ENCODE measurements around the gene DNAH7. TPM values are rescaled to one million over a fixed set of nuclear protein-coding genes. Genes with fewer than 3 reads are reported as not detected.

The DNAH7 gene
- total and polyA plus RNA-seq, 2 of the 4 experiments (the other 2 are of a cell fraction), result 0.22 to 0.36 TPM

DNA sequence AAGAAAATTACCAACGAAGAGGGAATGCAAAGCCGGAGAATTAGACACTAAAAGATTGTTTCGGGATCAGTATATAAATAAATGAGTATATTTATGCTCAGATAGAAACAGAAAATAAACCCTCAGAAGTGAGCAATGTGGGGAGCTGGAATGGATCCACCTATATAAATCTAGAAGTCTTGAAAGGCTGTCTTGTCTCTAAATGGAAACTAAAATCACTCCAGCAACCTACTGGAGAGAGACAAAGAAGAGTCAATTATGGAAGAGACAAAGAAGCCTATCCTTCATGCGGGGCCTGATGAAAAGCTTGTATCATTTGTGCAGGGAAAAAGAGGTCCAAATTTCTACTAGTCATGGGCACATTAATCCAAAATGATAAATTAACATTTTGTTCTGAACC is 158.1 kb downstream of the DNAH7 start:
- no peaks in the 10 kb centered on the region for H3K27me3 ChIP-seq (ENCODE audit: control insufficient read depth, insufficient read depth, low read length)
- H3K27ac ChIP-seq (ENCODE audit: insufficient read depth, low read length), result no peak overlapping the region
- POLR2A ChIA-PET (ENCODE audit: unreplicated experiment), result interaction anchor here (0.6 kb wide), 1 partner anchor 19 kb away, joined by 5 read pairs; no protein-coding TSS in a partner anchor
- intact Hi-C loops (cut with micrococcal nuclease), result no loop called here
- H3K9ac ChIP-seq (ENCODE audit: low read depth, low read length), result no peak overlapping the region
- ATAC-seq (ENCODE audit: low read depth) (no peak), DNase-seq (no peak)
- H3K36me3 ChIP-seq (ENCODE audit: control insufficient read depth, insufficient read depth, low read length), result no peaks in the 10 kb centered on the region
- H3K79me1 ChIP-seq (ENCODE audit: low read depth in 1 of 2, low read length in 2 of 2), result no peaks in the 10 kb centered on the region
- no peak overlapping the region for H4K5ac ChIP-seq (ENCODE audit: low read depth, low read length)
- H2BK5ac ChIP-seq (ENCODE audit: low read depth, low read length, poor library complexity, severe bottlenecking), result no peak overlapping the region
- dilution Hi-C loops (cut with HindIII; ENCODE audit: low sequenced_read_pairs, unreplicated experiment), result no loop called here
- in situ Hi-C loops (cut with MboI; ENCODE audit: low sequenced_read_pairs), result no loop called here
- H3K9me3 ChIP-seq (ENCODE audit: control insufficient read depth, insufficient read depth, low read length), result no peaks in the 10 kb centered on the region
- H2BK20ac ChIP-seq (ENCODE audit: low read depth, low read length), result no peak overlapping the region
- TF ChIP-seq CHD1 (IDR thresholded peaks at IDR 0.05; ENCODE audit: low read depth, low read length), result no peak
- BruUV-seq (replicated peaks), result no TSS peak
- no peak overlapping the region for H2BK120ac ChIP-seq (ENCODE audit: low read depth, low read length)
- H2AK9ac ChIP-seq (replicated peaks; ENCODE audit: low read depth, low read length, poor library complexity), result no peak overlapping the region
- no peak overlapping the region for H4K91ac ChIP-seq (ENCODE audit: insufficient read depth, low read depth, low read length)
- no peaks in the 10 kb centered on the region for H3K9me1 ChIP-seq (ENCODE audit: insufficient read depth, low read length)
- no peak overlapping the region for H3K18ac ChIP-seq (ENCODE audit: low read depth, low read length)
- no peaks in the 10 kb centered on the region for H4K20me1 ChIP-seq (ENCODE audit: insufficient read depth, low read length)
- no peak overlapping the region for H3K4ac ChIP-seq (ENCODE audit: low read depth, low read length)
- CTCF ChIA-PET, result interaction anchor here (0.7 kb wide), 1 partner anchor 59 kb away, joined by 3 read pairs; no protein-coding TSS in a partner anchor
- H3K56ac ChIP-seq (ENCODE audit: extremely low read depth, insufficient read depth, low read length), result no peak overlapping the region
- no peak overlapping the region for H2AFZ ChIP-seq (replicated peaks; ENCODE audit: low read length, poor library complexity)
- no peak overlapping the region for H3K4me2 ChIP-seq (ENCODE audit: low read depth, low read length)
- no peaks in the 10 kb centered on the region for H3K4me1 ChIP-seq (ENCODE audit: control insufficient read depth, insufficient read depth, low read length)
- no peak overlapping the region for H2AK5ac ChIP-seq (ENCODE audit: low read depth, low read length)
- H2BK15ac ChIP-seq (ENCODE audit: low read depth, low read length), result no peak overlapping the region
- H4K8ac ChIP-seq (ENCODE audit: low read depth in 2 of 2, low read length in 2 of 2), result no peak overlapping the region
- no peak overlapping the region for H3K4me3 ChIP-seq (ENCODE audit: insufficient read depth, low read depth, low read length)
- H3K23ac ChIP-seq (ENCODE audit: low read depth, low read length), result no peak overlapping the region
- no CpG with 5 or more reads among the region's 4 CpGs for WGBS, 2 experiments (ENCODE audit: extremely low coverage in 2 of 2, insufficient read length in 1 of 2)
- H3K14ac ChIP-seq (replicated peaks; ENCODE audit: low read depth, low read length), result no peak overlapping the region

Measured in IMR-90 (cell line).